IMR-90 (cell line): ENCODE measurements around the gene TXNDC8. TPM values are rescaled to one million over a fixed set of nuclear protein-coding genes. Genes with fewer than 3 reads are reported as not detected.

Source experiments
- ATAC-seq: fragments of 200-7000 bp; cut with Tn5 transposase; 2 replicates; pipeline ENCODE4 v1.9.1; 2020; ENCODE audit warnings: low read depth, mild to moderate bottlenecking, moderate library complexity
- BruUV-seq: library from RNA; stranded (reverse); fragments of 400-500 nt; replicated peaks from 2 replicates; lab custom pipeline; 2021; lab: Mats Ljungman, UMichigan
- CTCF ChIA-PET: fragments of 300-600 bp; formaldehyde crosslinking; extraction: SDS; loops from one replicate; lab custom pipeline; 2021; ENCODE audit warnings: antibody characterized with exemption; lab: Yijun Ruan, JAX
- POLR2A ChIA-PET: fragments of 300-600 bp; sonication (Branson Sonifier 250); formaldehyde crosslinking; loops from one replicate; lab custom pipeline; 2022; ENCODE audit warnings: antibody characterized with exemption; ENCODE audit not compliant: unreplicated experiment; lab: Charles Lee
- DNase-seq: peaks from one replicate; pipeline ENCODE4 v3.0.0; 2013
- H2AFZ ChIP-seq: replicated peaks from 2 replicates; pipeline ENCODE3; 2013; ENCODE audit warnings: low read length, mild to moderate bottlenecking; ENCODE audit not compliant: poor library complexity
- H2AK5ac ChIP-seq: 2 replicates; pipeline ENCODE4 v1.6.1; 2013; ENCODE audit warnings: low read depth, low read length, inconsistent platforms
- H2AK9ac ChIP-seq: replicated peaks from 2 replicates; pipeline ENCODE3; 2013; ENCODE audit warnings: mild to moderate bottlenecking, low read depth, low read length, moderate library complexity; ENCODE audit not compliant: poor library complexity
- H2BK120ac ChIP-seq: 2 replicates; pipeline ENCODE4 v1.6.1; 2013; ENCODE audit warnings: low read depth, low read length, inconsistent platforms
- H2BK15ac ChIP-seq: 3 replicates; pipeline ENCODE4 v1.6.1; 2013; ENCODE audit warnings: low read depth, low read length, inconsistent platforms
- H2BK20ac ChIP-seq: 2 replicates; pipeline ENCODE4 v1.6.1; 2013; ENCODE audit warnings: low read depth, mild to moderate bottlenecking, inconsistent platforms, low read length, moderate library complexity
- H2BK5ac ChIP-seq: 2 replicates; pipeline ENCODE4 v1.6.1; 2013; ENCODE audit warnings: mild to moderate bottlenecking, low read depth, low read length, inconsistent platforms; ENCODE audit not compliant: poor library complexity, severe bottlenecking
- H3K14ac ChIP-seq: replicated peaks from 2 replicates; pipeline ENCODE4 v1.6.1; 2013; ENCODE audit warnings: low read depth, low read length, inconsistent platforms
- H3K18ac ChIP-seq: 2 replicates; pipeline ENCODE4 v1.6.1; 2013; ENCODE audit warnings: low read depth, low read length, control low read depth
- H3K23ac ChIP-seq: 2 replicates; pipeline ENCODE4 v1.6.1; 2013; ENCODE audit warnings: low read depth, low read length, inconsistent platforms
- H3K27ac ChIP-seq: 2 replicates; pipeline ENCODE4 v1.5.1; 2013; ENCODE audit warnings: mild to moderate bottlenecking, control low read depth, low read length; ENCODE audit not compliant: insufficient read depth
- H3K27me3 ChIP-seq: 2 replicates; pipeline ENCODE4 v1.6.1; 2013; ENCODE audit warnings: low read length; ENCODE audit not compliant: control insufficient read depth, insufficient read depth
- H3K36me3 ChIP-seq: 2 replicates; pipeline ENCODE4 v1.6.1; 2013; ENCODE audit warnings: low read length, mixed read lengths; ENCODE audit not compliant: control insufficient read depth, insufficient read depth
- H3K4ac ChIP-seq: 2 replicates; pipeline ENCODE4 v1.6.1; 2013; ENCODE audit warnings: low read depth, low read length, inconsistent platforms
- H3K4me1 ChIP-seq: 2 replicates; pipeline ENCODE4 v1.6.1; 2013; ENCODE audit warnings: low read length, mixed read lengths; ENCODE audit not compliant: control insufficient read depth, insufficient read depth
- H3K4me2 ChIP-seq: 2 replicates; pipeline ENCODE4 v1.6.1; 2013; ENCODE audit warnings: low read depth, mild to moderate bottlenecking, control low read depth, low read length, moderate library complexity
- H3K4me3 ChIP-seq: 2 replicates; pipeline ENCODE4 v1.5.1; 2013; ENCODE audit warnings: low read depth, mild to moderate bottlenecking, control low read depth, low read length, moderate library complexity; ENCODE audit not compliant: insufficient read depth
- H3K56ac ChIP-seq: 2 replicates; pipeline ENCODE4 v1.6.1; 2013; ENCODE audit warnings: low read length, inconsistent platforms; ENCODE audit not compliant: insufficient read depth; ENCODE audit errors: extremely low read depth
- H3K79me1 ChIP-seq, 2 experiments: 2 replicates each; pipeline ENCODE4 v1.6.1; 2013; ENCODE audit warnings: low read length in 2 of 2, inconsistent platforms in 1 of 2, low read depth in 1 of 2
- H3K9ac ChIP-seq: 2 replicates; pipeline ENCODE4 v1.6.1; 2013; ENCODE audit warnings: low read depth, low read length, control low read depth
- H3K9me1 ChIP-seq: 2 replicates; pipeline ENCODE4 v1.6.1; 2013; ENCODE audit warnings: low read length, inconsistent platforms; ENCODE audit not compliant: insufficient read depth
- H3K9me3 ChIP-seq: 2 replicates; pipeline ENCODE4 v1.6.1; 2013; ENCODE audit warnings: low read length; ENCODE audit not compliant: control insufficient read depth, insufficient read depth
- H4K20me1 ChIP-seq: 2 replicates; pipeline ENCODE4 v1.6.1; 2013; ENCODE audit warnings: low read length, inconsistent platforms; ENCODE audit not compliant: insufficient read depth
- H4K5ac ChIP-seq: 2 replicates; pipeline ENCODE4 v1.6.1; 2013; ENCODE audit warnings: mild to moderate bottlenecking, low read depth, low read length, control low read depth
- H4K8ac ChIP-seq, 2 experiments: 2 replicates each; pipeline ENCODE4 v1.6.1; 2013; ENCODE audit warnings: low read depth in 2 of 2, low read length in 2 of 2, control low read depth in 1 of 2, inconsistent platforms in 1 of 2
- H4K91ac ChIP-seq: 2 replicates; pipeline ENCODE4 v1.6.1; 2013; ENCODE audit warnings: low read depth, low read length, inconsistent platforms; ENCODE audit not compliant: insufficient read depth
- BHLHE40 ChIP-seq: fragments of 150-350 bp; IDR thresholded peaks from 2 replicates; pipeline ENCODE4 v1.6.1; 2016; ENCODE audit warnings: mild to moderate bottlenecking, low read depth, low read length
- CEBPB ChIP-seq: IDR thresholded peaks from 2 replicates; pipeline ENCODE4 v1.6.1; 2012; ENCODE audit warnings: low read depth, low read length, improper control_type of control experiment
- CHD1 ChIP-seq: IDR thresholded peaks from 2 replicates; pipeline ENCODE4 v1.6.1; 2012; ENCODE audit warnings: low read depth, low read length, improper control_type of control experiment
- CTCF ChIP-seq: conservative IDR thresholded peaks from 2 replicates; pipeline ENCODE4 v1.5.1; 2012; ENCODE audit warnings: mild to moderate bottlenecking, low read depth, low read length, improper control_type of control experiment
- ELK1 ChIP-seq: fragments of 150-350 bp; IDR thresholded peaks from 2 replicates; pipeline ENCODE4 v1.6.1; 2016; ENCODE audit warnings: low read depth, mild to moderate bottlenecking, low read length, moderate library complexity, borderline replicate concordance
- FOS ChIP-seq: fragments of 150-350 bp; IDR thresholded peaks from 2 replicates; pipeline ENCODE4 v1.6.1; 2016; ENCODE audit warnings: low read depth, low read length
- MAFK ChIP-seq: IDR thresholded peaks from 2 replicates; pipeline ENCODE4 v1.6.1; 2012; ENCODE audit warnings: low read depth, low read length, improper control_type of control experiment
- MAZ ChIP-seq: IDR thresholded peaks from 2 replicates; pipeline ENCODE4 v1.6.1; 2012; ENCODE audit warnings: low read depth, mild to moderate bottlenecking, low read length, improper control_type of control experiment, moderate library complexity, borderline replicate concordance
- MXI1 ChIP-seq: IDR thresholded peaks from 2 replicates; pipeline ENCODE4 v1.6.1; 2012; ENCODE audit warnings: low read depth, mild to moderate bottlenecking, low read length, moderate library complexity, borderline replicate concordance
- NFE2L2 ChIP-seq: fragments of 150-350 bp; IDR thresholded peaks from 2 replicates; pipeline ENCODE4 v1.6.1; 2016; ENCODE audit warnings: low read depth, mild to moderate bottlenecking, low read length
- POLR2A ChIP-seq: IDR thresholded peaks from 2 replicates; pipeline ENCODE4 v1.6.1; 2012; ENCODE audit warnings: mild to moderate bottlenecking, low read depth, low read length
- RAD21 ChIP-seq: IDR thresholded peaks from 2 replicates; pipeline ENCODE4 v1.6.1; 2012; ENCODE audit warnings: low read length, improper control_type of control experiment
- RCOR1 ChIP-seq: IDR thresholded peaks from 2 replicates; pipeline ENCODE4 v1.6.1; 2012; ENCODE audit warnings: mild to moderate bottlenecking, low read length, improper control_type of control experiment; ENCODE audit not compliant: insufficient replicate concordance
- RFX5 ChIP-seq: IDR thresholded peaks from 2 replicates; pipeline ENCODE4 v1.8.0; 2012; ENCODE audit warnings: low read depth, mild to moderate bottlenecking, low read length, moderate library complexity
- SMC3 ChIP-seq: fragments of 150-350 bp; IDR thresholded peaks from 2 replicates; pipeline ENCODE4 v1.6.1; 2016; ENCODE audit warnings: low read depth, mild to moderate bottlenecking, antibody characterized with exemption, low read length, moderate library complexity
- USF2 ChIP-seq: fragments of 150-350 bp; IDR thresholded peaks from 2 replicates; pipeline ENCODE4 v1.6.1; 2017; ENCODE audit warnings: mild to moderate bottlenecking, antibody characterized with exemption, low read length, low read depth
- WGBS, 2 experiments: methylation state at CpG; one replicate each; pipeline versions ENCODE4 v1.1.5 to v1.1.7; 2013; ENCODE audit warnings: missing lambda C conversion rate in 2 of 2; ENCODE audit not compliant: insufficient read length in 1 of 2; ENCODE audit errors: extremely low coverage in 2 of 2; 5-methylcytosine and 5-hydroxymethylcytosine counted together
- dilution Hi-C: fragments of 300-500 bp; cut with HindIII; formaldehyde crosslinking; loops from one replicate; pipeline ENCODE4 v1.14.3; 2018; ENCODE audit warnings: low sequenced_read_pairs; ENCODE audit not compliant: unreplicated experiment
- in situ Hi-C: fragments of 300-500 bp; cut with MboI; formaldehyde crosslinking; loops from 3 replicates; pipeline ENCODE4 v1.14.3; 2019; ENCODE audit warnings: low sequenced_read_pairs, inconsistent platforms, mixed read lengths
- intact Hi-C: fragments of 100-400 bp; cut with micrococcal nuclease; formaldehyde crosslinking; loops from 2 replicates; pipeline ENCODE4 v1.10.0; 2022
- polyA plus RNA-seq, 3 experiments: library from polyadenylated mRNA; depleted of rRNA; stranded (reverse); fragments of >200 nt; gene quantifications; 2 replicates each; pipeline ENCODE4 v1.2.3, GENCODE V29; 2012; ENCODE audit warnings: low replicate concordance in 1 of 3
- total RNA-seq: library from RNA; depleted of rRNA; stranded (reverse); fragments of >200 nt; gene quantifications from 2 replicates; pipeline ENCODE4 v1.2.3, GENCODE V29; 2012

Gene TXNDC8
- total and polyA plus RNA-seq, 2 of the 4 experiments (the other 2 are of a cell fraction): not detected

- dilution Hi-C loops: no loop called here
- H3K56ac ChIP-seq: no peak overlapping the region
- no peak overlapping the region for H2BK15ac ChIP-seq
- ChIA-PET CTCF (interaction anchor here (0.5 kb wide), 1 partner anchor 21 kb away, joined by 3 read pairs; no protein-coding TSS in a partner anchor), POLR2A (no interaction called here)
- no peak for DNase-seq
- H3K36me3 ChIP-seq: no peaks in the 10 kb centered on the region
- no peak overlapping the region for H2AK5ac ChIP-seq
- no peak overlapping the region for H2AK9ac ChIP-seq
- no peak overlapping the region for H3K14ac ChIP-seq
- H4K5ac ChIP-seq: no peak overlapping the region
- H3K27ac ChIP-seq: no peak overlapping the region
- H3K27me3 ChIP-seq: no peaks in the 10 kb centered on the region; the same call in 1 of the 2 replicates
- no peaks in the 10 kb centered on the region; the same call in 1 of the 2 replicates for H3K4me1 ChIP-seq
- peak overlapping the region; percentile 60 for H2AFZ ChIP-seq
- no peak overlapping the region for H2BK120ac ChIP-seq
- no peak overlapping the region for H4K8ac ChIP-seq
- WGBS, 2 experiments: no CpG with 5 or more reads among the region's 3 CpGs
- no peaks in the 10 kb centered on the region for H4K20me1 ChIP-seq
- no peak overlapping the region for H4K91ac ChIP-seq
- H2BK5ac ChIP-seq: no peak overlapping the region
- H3K23ac ChIP-seq: no peak overlapping the region
- intact Hi-C loops: no loop called here
- H3K9me3 ChIP-seq: peaks cover 3% of the 10 kb centered on the region; the same call in 1 of the 2 replicates
- H3K4me2 ChIP-seq: no peak overlapping the region
- H3K4me3 ChIP-seq: no peak overlapping the region
- no peak overlapping the region for H3K18ac ChIP-seq
- TF ChIP-seq CHD1 (no peak), MAFK (no peak), CTCF (no peak), SMC3 (no peak), CEBPB (no peak), NFE2L2 (no peak), MAZ (no peak), USF2 (no peak), POLR2A (no peak), RCOR1 (no peak), RAD21 (no peak), FOS (no peak), BHLHE40 (no peak), MXI1 (no peak), RFX5 (no peak), ELK1 (no peak)
- in situ Hi-C loops: loop anchor here (5.0 kb wide), 1 partner anchor 50 kb away; no protein-coding TSS in a partner anchor
- H3K9me1 ChIP-seq: 0 out of 2 replicates have a peak, but pooled peaks cover 3% of the 10 kb centered on the region
- BruUV-seq: no TSS peak
- ATAC-seq: no peak
- no peak overlapping the region for H3K9ac ChIP-seq
- H3K79me1 ChIP-seq: no peaks in the 10 kb centered on the region
- H2BK20ac ChIP-seq: no peak overlapping the region
- H3K4ac ChIP-seq: no peak overlapping the region
Observed at GRCh38 chr9:110332766-110333165, 4.9 kb downstream of the TXNDC8 start.
